ENCODE measurements around the gene CDH23. TPM values are rescaled to one million over a fixed set of nuclear protein-coding genes. Genes with fewer than 3 reads are reported as not detected.

Gene CDH23
- total and polyA plus RNA-seq, 12 donors, result 1.7 to 20.2 (median 7.8) TPM

DNA sequence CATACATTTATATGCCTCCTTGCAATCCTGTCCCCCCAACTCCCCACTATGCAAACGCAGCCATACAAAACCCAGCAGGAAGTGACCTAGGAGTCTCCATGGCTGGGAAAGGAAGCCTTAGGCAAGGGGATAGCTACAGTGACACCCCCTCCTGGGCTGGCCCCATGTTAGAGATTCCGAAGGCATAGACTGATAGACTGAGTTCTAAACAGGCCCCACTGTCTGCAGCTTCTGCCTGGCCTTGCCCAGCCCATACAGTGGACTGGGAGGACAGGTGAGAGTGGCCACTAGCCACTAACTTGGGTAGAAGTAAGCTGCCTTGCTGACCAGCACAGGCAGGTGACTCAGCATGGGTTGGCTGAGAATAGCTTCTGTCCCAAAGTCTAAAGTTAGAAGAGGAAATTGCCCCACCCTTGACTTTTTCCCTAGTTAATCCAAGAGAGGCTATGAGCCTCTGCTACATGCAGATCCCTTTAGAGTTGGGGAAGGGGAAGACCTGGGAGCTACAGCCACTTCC, 216.6 kb downstream of the CDH23 start:
- no peak for DNase-seq
- Histone ChIP-seq H3K27ac (peak overlapping the region in 1 of 5 donors; percentile 63), H3K27me3 (no peaks in the 10 kb centered on the region), H3K4me3 (no peak overlapping the region), H3K9me3 (replicated peaks in 1 of 3) (no peaks in the 10 kb centered on the region), H3K36me3 (replicated peaks in 1 of 2) (no peaks in the 10 kb centered on the region), H3K4me1 (replicated peaks in 1 of 2) (peaks cover 0 to 8% of the 10 kb centered on the region in 2 donors)
- WGBS, 4 donors, result 50 to 73% (median 64%) methylated on average over 1 to 2 of the region's 2 CpGs
- no peak for TF ChIP-seq POLR2A (IDR thresholded peaks at IDR 0.05)
- TF ChIP-seq, protein P1, sequence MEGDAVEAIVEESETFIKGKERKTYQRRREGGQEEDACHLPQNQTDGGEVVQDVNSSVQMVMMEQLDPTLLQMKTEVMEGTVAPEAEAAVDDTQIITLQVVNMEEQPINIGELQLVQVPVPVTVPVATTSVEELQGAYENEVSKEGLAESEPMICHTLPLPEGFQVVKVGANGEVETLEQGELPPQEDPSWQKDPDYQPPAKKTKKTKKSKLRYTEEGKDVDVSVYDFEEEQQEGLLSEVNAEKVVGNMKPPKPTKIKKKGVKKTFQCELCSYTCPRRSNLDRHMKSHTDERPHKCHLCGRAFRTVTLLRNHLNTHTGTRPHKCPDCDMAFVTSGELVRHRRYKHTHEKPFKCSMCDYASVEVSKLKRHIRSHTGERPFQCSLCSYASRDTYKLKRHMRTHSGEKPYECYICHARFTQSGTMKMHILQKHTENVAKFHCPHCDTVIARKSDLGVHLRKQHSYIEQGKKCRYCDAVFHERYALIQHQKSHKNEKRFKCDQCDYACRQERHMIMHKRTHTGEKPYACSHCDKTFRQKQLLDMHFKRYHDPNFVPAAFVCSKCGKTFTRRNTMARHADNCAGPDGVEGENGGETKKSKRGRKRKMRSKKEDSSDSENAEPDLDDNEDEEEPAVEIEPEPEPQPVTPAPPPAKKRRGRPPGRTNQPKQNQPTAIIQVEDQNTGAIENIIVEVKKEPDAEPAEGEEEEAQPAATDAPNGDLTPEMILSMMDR (IDR thresholded peaks at IDR 0.05), result no peak
- intact Hi-C loops (cut with DNase I), result no loop called here

DNA sequence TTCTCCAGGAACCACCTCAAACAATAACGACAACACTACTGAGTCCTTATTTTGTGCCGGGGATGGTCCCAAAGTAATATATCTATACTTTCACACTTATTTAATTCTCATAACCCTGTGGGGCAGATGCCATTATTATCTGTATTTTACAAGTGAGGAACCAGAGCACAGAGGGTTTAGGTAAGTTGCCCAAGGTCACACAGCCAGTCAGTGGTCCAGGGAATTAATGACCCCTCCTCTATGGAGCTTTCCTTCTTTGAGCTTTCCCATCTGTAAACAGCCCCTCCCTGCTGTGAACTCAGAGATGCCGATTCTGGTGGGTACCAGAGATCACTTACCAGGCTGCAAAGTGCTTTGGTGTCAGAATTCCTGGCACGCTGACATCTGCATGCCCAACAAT, 217.2 kb downstream of the CDH23 start:
- intact Hi-C loops (cut with DNase I), result no loop called here
- Histone ChIP-seq H3K27me3 (no peaks in the 10 kb centered on the region), H3K4me1 (replicated peaks in 1 of 2) (peaks cover 0 to 8% of the 10 kb centered on the region in 2 donors), H3K27ac (peak overlapping the region in 1 of 5 donors; percentile 63), H3K4me3 (no peak overlapping the region), H3K9me3 (replicated peaks in 1 of 3) (no peaks in the 10 kb centered on the region), H3K36me3 (replicated peaks in 1 of 2) (no peaks in the 10 kb centered on the region)
- WGBS, 4 donors, result 75 to 90% (median 89%) methylated on average over 4 of the region's 4 CpGs
- TF ChIP-seq POLR2A (IDR thresholded peaks at IDR 0.05), result no peak
- TF ChIP-seq, protein P1 (IDR thresholded peaks at IDR 0.05), result no peak
- no peak for DNase-seq

DNA sequence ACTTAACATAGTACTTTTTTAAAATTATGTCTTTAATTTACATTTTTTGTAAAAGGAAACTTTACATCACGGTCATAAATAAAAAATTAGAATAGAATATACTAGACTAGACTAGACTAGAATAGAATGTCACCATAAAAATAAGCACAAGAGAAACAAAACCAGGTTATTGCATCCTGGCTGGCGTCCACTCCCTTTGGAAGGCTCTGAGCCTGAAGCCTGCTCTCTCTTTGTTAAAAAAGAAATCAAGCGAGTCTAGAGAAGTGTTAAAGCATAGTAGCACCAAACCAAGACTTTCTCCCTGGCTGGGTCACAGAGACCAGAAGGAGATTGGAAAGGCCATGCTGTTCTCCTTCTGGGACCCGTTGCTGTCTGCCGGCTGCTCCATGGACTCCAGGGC, 218.2 kb downstream of the CDH23 start:
- Histone ChIP-seq H3K9me3 (replicated peaks in 1 of 3) (no peaks in the 10 kb centered on the region), H3K4me3 (no peak overlapping the region), H3K36me3 (replicated peaks in 1 of 2) (no peaks in the 10 kb centered on the region), H3K4me1 (replicated peaks in 1 of 2) (peaks cover 0 to 8% of the 10 kb centered on the region in 2 donors), H3K27me3 (no peaks in the 10 kb centered on the region), H3K27ac (no peak overlapping the region)
- 85 to 91% (median 90%) methylated on average over 5 of the region's 5 CpGs for WGBS, 4 donors
- no peak for DNase-seq
- no peak for TF ChIP-seq POLR2A (IDR thresholded peaks at IDR 0.05)
- TF ChIP-seq, protein P1 (IDR thresholded peaks at IDR 0.05), result no peak
- intact Hi-C loops (cut with DNase I), result no loop called here

DNA sequence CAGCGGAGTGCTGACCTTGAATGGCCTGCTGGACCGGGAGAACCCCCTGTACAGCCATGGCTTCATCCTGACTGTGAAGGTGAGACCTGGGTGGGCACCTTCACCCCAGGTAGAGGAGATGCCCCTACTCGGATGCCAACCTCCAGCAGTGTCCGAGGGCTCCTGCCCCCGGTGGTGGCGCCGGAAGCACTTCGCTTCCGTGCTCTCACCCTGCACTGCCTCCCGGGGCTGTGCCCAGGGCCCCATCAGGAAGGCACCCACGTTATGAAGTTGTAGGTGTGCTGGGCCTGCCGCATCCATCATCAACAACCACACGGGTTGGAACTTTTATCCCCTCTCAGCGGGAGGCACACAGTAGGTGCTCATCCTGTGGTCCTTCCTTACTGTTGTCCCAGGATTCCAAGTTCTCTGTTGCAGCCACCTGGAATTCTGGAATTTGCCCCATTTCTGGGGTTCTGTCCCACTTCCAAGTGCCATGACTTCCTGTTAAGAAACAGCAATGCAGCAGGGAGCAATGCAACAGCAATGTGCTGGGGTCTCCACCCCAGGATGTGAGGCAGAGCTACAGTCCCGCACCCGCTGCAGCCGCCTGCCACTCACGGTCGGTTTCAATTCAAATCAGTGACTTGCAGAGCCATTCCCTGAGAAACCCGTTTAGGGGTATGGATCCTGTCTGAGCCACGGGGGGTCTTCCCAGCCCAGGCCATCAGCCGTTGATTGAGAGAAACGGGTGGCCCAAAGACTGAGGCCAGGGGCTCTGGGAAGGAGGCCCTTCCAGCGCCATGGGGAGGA, 219.0 kb downstream of the CDH23 start:
- Histone ChIP-seq H3K4me1 (replicated peaks in 1 of 2) (peaks cover 0 to 8% of the 10 kb centered on the region in 2 donors), H3K36me3 (replicated peaks in 1 of 2) (no peaks in the 10 kb centered on the region), H3K9me3 (replicated peaks in 1 of 3) (no peaks in the 10 kb centered on the region), H3K27me3 (no peaks in the 10 kb centered on the region), H3K4me3 (no peak overlapping the region), H3K27ac (no peak overlapping the region)
- intact Hi-C loops (cut with DNase I), result no loop called here
- TF ChIP-seq, protein P1 (IDR thresholded peaks at IDR 0.05), result no peak
- no peak for TF ChIP-seq POLR2A (IDR thresholded peaks at IDR 0.05)
- 89 to 91% (median 89%) methylated on average over 7 to 24 of the region's 24 CpGs for WGBS, 4 donors
- DNase-seq, result no peak

All from adrenal gland (tissue), 12 donors.